Activated gamma-delta T cell (primary cell): Measurements from ENCODE around the gene GRIK2.
"Not testable (repeated sequence)": the region's sequence is repeated elsewhere in the genome, so short reads cannot be mapped to it uniquely, and the experiment has no call there.

Experiments used
- DNase-seq: peaks from one replicate; lab custom pipeline; 2025; lab: John Stamatoyannopoulos, UW

GRIK2 gene

GRCh38 chr6:101633081-101633480 is 239.6 kb downstream of the GRIK2 start:
- no peak for DNase-seq

DNA sequence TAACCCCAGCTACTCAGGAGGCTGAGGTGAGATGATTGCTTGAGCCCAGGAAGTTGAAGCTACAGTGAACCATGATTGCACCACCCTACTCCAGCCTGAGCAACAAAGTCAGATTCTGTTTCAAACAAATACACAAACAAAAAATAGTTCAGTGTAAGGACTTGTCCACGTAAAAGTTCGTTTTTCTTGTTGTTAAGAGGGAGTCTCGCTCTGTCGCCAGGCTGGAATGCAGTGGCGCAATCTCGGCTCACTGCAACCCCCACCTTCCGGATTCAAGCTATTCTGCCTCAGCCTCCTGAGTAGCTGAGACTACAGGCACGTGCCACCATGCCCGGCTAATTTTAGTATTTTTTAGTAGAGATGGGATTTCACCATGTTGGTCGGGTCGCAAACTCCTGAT is 245.4 kb downstream of the GRIK2 start:
- DNase-seq = not testable (repeated sequence)

DNA sequence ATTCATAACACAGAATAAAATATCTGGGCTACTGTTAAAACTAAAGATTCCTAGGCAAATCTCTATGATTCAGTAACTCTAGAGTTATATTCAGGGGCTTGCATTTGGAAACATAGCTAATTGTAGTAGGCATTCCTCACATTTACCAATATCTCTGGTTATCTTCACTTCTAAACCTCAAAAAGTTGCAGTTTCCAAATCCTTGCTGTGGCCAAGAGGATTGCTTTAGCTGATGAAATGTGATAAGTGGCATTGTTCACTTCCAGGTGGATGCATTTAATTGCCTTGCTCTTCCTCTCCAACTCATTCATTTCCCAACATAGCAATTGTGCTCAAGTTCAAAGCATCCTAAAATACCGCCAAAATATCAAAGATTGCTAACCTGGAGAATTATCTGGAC is 246.6 kb downstream of the GRIK2 start:
- DNase-seq = no peak

DNA sequence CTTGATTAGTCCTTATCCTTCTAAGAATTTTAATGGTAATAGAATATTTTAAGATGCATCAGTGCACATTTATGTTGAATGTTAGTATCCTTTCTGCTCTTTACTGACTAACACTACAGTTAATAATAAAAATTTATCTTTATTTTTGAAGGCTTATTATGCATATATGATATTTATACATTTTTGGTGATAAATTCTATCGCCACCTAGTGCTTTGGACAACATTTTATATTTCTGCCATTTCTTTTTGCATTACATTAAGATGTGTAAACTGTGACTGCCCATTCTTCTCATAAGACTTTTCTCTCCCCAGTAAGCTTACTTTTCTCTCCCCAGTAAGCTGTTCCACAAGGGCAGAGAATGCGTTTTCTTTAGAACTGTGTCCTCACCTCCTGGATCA is 252.3 kb downstream of the GRIK2 start:
- DNase-seq = no peak

GRCh38 chr6:101650402-101651100 is 257.0 kb downstream of the GRIK2 start:
- DNase-seq = no peak

DNA sequence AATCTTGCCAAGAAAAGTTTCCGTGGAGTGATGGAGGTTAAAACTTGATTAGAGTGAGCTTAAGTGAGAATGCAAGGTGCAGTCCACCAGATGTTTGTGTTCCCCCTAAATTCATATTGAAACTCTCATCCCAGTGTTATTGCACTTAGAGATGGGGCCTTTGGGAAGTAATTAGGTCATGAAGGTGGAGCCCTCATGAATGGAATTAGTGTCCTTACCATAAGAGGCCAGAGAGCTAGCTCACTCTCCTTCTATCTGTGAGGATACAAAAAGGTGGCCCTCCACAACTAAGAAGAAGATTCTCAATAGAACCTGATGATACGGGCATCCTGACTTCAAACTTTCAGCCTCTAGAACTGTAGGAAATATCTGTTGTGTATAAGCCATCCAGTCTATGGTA is 258.6 kb downstream of the GRIK2 start:
- no peak for DNase-seq

DNA sequence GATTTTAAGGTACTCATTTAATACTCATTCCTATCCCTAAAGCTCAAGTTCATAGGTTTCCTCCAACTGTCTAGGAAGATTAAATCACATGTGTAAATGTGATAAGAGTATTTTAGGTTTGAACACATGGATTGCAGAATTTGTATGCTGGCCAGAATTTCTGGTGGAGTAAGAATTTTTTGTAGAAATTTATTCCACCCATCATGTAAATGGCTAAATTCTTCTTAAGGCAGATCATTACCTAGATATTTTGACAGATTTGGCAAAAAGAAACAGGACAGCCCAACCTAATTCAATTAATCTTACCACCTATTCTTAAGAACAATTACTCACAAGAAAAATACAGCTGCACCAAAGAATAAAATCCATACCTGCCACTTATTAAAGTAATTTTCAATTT is 261.6 kb downstream of the GRIK2 start:
- no peak for DNase-seq

DNA sequence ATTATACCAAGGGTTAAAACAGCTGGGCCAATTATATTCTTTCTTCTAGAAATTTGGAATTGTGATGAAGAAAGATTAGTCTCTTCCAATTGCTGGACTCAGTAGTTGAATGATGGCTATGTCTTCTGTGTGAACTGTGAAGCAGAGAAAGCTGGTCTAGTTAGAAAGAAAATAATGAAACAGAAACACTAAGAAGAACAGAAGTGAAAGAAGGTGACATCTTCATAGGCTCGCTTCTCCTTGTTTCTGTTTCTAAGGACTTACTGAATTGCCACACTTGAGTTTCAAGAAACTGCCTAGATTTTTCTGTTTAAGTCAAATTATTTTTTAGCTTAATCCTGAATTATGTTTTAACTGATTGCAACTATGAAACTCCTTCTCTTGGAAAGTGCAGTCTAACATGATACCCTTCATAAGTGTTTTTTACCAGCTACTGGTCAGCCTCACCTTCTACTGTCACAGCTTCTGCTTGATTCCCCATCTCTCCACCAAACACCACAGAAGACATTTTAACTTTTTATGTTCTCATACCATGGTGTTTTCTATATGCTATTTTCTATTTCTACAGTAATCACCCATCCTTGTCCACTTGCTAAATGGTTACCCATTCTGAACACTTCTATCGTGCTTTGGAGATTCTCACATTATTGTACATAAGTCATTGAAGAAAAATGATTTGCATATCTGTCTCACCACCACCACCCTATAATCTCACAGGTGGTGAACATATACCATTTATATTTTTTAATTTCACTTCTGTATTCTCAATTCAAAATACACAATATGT is 268.8 kb downstream of the GRIK2 start:
- no peak for DNase-seq

- DNase-seq = no peak
Measured at GRCh38 chr6:101663100-101663499, 269.6 kb downstream of the GRIK2 start.

DNA sequence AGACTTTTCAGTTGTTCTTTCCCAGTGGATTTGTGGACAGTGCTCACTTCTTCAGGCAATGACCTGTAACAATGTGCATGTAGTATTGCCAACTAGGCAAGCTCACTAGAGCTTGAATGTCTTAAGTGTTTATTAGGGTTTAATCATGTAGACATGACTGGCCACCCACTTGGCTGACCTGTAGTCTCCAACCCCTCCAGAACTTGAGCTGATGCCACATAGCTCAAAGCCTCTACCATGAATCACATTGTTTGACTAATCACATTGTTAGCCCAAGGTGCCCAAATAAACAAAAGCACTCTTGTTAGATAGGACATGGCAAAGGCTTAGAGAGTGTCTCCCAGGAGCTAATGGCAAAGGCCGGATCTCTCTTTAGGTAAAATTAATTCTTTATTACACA is 272.7 kb downstream of the GRIK2 start:
- no peak for DNase-seq

- DNase-seq = no peak
Measured at GRCh38 chr6:101668496-101669030, 275.1 kb downstream of the GRIK2 start.

GRCh38 chr6:101676187-101676586 is 282.7 kb downstream of the GRIK2 start:
- no peak for DNase-seq

GRCh38 chr6:101682937-101683336 is 289.4 kb downstream of the GRIK2 start:
- DNase-seq = no peak

- DNase-seq = no peak
Measured at GRCh38 chr6:101683884-101684283, 290.4 kb downstream of the GRIK2 start.

DNA sequence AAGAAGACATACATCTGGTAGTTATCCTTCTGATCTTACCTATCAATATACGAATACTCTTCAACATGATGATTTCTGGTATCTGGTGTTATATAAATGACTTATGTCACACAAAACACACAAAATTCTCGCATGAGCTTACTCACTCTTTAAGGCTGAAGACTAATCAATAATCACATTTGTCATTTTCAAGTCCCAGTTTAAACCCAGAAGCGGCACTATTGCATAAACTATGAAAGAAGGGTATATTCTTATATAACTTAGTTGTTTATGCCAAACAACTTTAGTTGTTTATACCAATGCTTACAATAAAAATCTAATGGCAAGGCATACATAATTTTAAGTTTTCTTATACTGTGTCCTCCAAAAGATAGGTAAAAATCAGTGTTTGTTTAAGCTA is 293.1 kb downstream of the GRIK2 start:
- DNase-seq = no peak

DNA sequence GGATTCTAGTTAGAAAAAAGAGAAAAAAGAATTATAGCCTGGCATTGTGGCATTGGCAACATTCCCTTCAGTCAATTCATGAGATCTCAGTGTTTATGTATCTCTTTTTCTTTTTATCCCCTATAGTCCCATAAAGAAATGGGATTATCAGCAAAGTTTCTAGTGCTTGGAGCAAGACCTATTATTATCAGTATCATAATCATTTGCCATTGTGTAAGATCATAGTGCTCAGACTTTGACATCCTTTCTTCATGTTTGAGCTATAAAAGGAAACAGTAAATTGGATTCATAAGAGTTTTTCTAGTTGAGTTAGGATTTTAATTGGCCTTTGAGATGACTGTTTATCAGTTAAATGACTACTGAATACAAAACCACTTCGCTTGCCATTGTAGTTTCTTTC is 295.6 kb downstream of the GRIK2 start:
- no peak for DNase-seq

DNA sequence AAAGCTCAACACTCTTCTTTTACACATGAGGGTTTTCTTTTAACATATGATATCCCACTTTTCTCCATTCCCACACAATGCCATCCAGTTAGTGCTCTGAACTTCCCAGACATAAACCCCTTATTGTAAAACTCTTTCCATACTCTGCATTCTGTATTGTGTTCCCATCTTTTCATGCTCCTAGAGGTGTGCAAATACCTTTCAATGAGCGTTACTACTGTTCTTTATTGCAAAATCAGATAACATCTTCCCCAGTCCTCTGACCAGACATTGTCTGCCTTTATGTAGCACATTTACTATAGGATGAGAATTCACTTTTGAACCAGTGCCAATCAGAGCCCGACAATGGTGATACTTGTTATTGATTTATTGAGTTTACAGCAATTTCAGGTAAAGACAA is 296.2 kb downstream of the GRIK2 start:
- DNase-seq = no peak

- DNase-seq = no peak
Measured at GRCh38 chr6:101700655-101701054, 307.1 kb downstream of the GRIK2 start.

- DNase-seq = no peak
Measured at GRCh38 chr6:101703311-101703710, 309.8 kb downstream of the GRIK2 start.

GRCh38 chr6:101705866-101706265 is 312.4 kb downstream of the GRIK2 start:
- DNase-seq = no peak

DNA sequence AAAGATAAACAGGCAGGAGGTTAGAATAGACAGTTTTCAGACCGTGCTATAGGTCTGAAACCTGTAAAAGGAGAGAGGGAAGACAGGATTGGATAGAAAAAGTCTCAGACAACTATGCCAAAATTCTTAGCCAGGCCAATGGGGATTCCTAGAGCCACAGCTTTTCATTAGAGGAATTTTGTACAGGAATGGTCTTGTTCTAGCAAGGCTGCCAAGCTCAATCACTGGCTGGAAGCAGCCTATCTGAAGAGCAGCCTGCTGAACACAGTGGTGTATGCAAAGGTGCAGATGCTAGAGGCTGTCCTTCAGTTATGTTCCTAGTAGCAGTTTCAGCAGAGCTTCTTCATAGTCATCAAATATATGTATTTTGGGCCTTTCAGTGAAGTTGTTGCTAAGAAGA is 313.1 kb downstream of the GRIK2 start:
- no peak for DNase-seq

GRCh38 chr6:101711518-101711917 is 318.0 kb downstream of the GRIK2 start:
- DNase-seq = no peak

GRCh38 chr6:101716387-101716786 is 322.9 kb downstream of the GRIK2 start:
- no peak for DNase-seq
